Adrenal gland (tissue), 5 donors: ENCODE measurements around the gene CPED1.

Experiments used
- POLR2A ChIP-seq, 2 donors: fragments of 450-650 bp; IDR thresholded peaks; one replicate each; pipeline ENCODE4 v1.6.1; 2017; ENCODE audit warnings: antibody characterized with exemption in 2 of 2, mild to moderate bottlenecking in 2 of 2, moderate library complexity in 1 of 2
- TF ChIP-seq, protein P1 (sequence below), 6 experiments: fragments of 450-650 bp in 4 of 6; fragments of 200-600 bp in 2 of 6; sonication (generic) in 1 of 6; IDR thresholded peaks; 1 replicate in 5 of 6; 2 replicates in 1 of 6; pipeline versions ENCODE4 v1.5.1 to v1.8.0; 2016 to 2021; ENCODE audit warnings: antibody characterized with exemption in 6 of 6, mild to moderate bottlenecking in 2 of 6, moderate library complexity in 1 of 6
- donor health status: DM: no; HTN: no; CAD: no.

DNA sequence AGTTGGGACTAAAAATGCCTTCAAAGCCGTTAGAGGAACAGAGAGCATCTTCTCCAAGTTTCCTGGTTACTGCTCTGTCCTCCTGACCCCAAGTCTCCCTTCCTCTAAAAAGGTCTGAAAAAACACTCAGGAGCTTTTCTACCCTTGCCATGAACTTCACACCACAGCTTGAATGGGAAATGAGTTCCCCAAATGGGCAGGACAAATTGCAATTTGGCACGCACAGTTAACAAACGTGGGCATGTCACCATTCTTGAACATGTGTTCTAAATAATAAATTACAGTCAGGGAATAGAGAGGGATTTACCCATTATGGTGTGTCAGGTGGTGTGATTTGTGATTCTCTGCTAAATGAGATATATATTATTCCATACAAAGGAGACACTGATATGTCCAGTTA lies 249.1 kb downstream of the CPED1 start:
- TF ChIP-seq, protein P1, sequence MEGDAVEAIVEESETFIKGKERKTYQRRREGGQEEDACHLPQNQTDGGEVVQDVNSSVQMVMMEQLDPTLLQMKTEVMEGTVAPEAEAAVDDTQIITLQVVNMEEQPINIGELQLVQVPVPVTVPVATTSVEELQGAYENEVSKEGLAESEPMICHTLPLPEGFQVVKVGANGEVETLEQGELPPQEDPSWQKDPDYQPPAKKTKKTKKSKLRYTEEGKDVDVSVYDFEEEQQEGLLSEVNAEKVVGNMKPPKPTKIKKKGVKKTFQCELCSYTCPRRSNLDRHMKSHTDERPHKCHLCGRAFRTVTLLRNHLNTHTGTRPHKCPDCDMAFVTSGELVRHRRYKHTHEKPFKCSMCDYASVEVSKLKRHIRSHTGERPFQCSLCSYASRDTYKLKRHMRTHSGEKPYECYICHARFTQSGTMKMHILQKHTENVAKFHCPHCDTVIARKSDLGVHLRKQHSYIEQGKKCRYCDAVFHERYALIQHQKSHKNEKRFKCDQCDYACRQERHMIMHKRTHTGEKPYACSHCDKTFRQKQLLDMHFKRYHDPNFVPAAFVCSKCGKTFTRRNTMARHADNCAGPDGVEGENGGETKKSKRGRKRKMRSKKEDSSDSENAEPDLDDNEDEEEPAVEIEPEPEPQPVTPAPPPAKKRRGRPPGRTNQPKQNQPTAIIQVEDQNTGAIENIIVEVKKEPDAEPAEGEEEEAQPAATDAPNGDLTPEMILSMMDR (IDR thresholded peaks at IDR 0.05), result no peak
- no peak for TF ChIP-seq POLR2A (IDR thresholded peaks at IDR 0.05)
